Breast epithelium (tissue), 3 donors: ENCODE results near the gene ACLY.
A peak's percentile ranks its signal among the peaks of the same experiment; 100 is the strongest.

Experiments used
- POLR2A ChIP-seq: fragments of 450-650 bp; IDR thresholded peaks from one replicate; pipeline ENCODE4 v1.6.1; 2016; ENCODE audit warnings: antibody characterized with exemption, mild to moderate bottlenecking, moderate library complexity
- POLR2AphosphoS5 ChIP-seq, 3 donors: sonication (generic); formaldehyde crosslinking; IDR thresholded peaks; one replicate each; pipeline ENCODE4 v1.6.1; 2017; ENCODE audit warnings: antibody characterized with exemption in 3 of 3
- TF ChIP-seq, protein P1 (sequence below), 3 donors: fragments of 450-650 bp; IDR thresholded peaks; one replicate each; pipeline ENCODE4 v1.5.1; 2016 to 2017; ENCODE audit warnings: antibody characterized with exemption in 3 of 3, mild to moderate bottlenecking in 3 of 3, moderate library complexity in 3 of 3

DNA sequence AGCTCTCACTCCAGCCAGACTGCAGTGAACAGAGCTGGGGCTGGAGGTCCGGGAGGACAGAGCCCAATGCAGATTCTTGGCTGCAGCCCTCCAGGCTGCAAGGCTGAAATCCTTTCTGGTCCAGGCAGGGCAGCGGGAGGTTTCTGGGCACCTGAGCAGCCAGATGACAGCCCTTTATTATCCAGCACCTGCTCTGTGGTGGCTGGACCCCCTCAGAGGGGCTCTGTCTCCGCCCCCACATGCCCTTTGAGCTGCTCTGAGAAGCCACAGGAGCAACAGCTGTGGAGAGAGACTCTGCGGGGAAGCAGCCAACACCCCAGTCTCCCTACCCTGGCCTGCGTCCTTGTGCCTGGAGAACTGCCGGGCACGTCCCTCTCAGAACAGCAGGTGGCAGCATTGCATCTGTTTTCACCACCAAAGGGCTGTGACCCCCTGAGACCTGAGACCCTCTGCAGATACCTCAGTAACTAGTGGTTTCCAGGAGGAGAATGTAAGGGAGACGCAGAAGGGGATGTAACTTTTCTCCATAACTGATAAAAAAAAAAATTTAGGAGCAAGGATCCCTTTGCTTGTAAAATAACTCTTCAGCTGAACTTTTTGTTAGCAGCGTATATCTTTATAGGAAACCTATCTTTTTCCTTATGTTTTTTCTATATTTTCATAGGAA lies 44.1 kb upstream of the ACLY start:
- TF ChIP-seq, protein P1, sequence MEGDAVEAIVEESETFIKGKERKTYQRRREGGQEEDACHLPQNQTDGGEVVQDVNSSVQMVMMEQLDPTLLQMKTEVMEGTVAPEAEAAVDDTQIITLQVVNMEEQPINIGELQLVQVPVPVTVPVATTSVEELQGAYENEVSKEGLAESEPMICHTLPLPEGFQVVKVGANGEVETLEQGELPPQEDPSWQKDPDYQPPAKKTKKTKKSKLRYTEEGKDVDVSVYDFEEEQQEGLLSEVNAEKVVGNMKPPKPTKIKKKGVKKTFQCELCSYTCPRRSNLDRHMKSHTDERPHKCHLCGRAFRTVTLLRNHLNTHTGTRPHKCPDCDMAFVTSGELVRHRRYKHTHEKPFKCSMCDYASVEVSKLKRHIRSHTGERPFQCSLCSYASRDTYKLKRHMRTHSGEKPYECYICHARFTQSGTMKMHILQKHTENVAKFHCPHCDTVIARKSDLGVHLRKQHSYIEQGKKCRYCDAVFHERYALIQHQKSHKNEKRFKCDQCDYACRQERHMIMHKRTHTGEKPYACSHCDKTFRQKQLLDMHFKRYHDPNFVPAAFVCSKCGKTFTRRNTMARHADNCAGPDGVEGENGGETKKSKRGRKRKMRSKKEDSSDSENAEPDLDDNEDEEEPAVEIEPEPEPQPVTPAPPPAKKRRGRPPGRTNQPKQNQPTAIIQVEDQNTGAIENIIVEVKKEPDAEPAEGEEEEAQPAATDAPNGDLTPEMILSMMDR (IDR thresholded peaks at IDR 0.05), result peak; percentile 64 to 86 (median 84)
- TF ChIP-seq POLR2A (no peak), POLR2AphosphoS5 (IDR thresholded peaks at IDR 0.05) (peak in 1 of 3 donors; percentile 28)
